GM12878 (cell line): ENCODE measurements around the gene FANCC. TPM values are rescaled to one million over a fixed set of nuclear protein-coding genes. Genes with fewer than 3 reads are reported as not detected.

Source experiments
- ATAC-seq: fragments of 200-7000 bp; cut with Tn5 transposase; 3 replicates; pipeline ENCODE4 v1.9.1; 2020; ENCODE audit warnings: mild to moderate bottlenecking, moderate library complexity
- BruUV-seq: library from RNA; stranded (reverse); fragments of 400-500 nt; replicated peaks from 2 replicates; lab custom pipeline; 2021; lab: Mats Ljungman, UMichigan
- CTCF ChIA-PET: fragments of 300-600 bp; sonication (Branson Sonifier 250); formaldehyde crosslinking; extraction: SDS; loops from one replicate; lab custom pipeline; 2021; ENCODE audit warnings: inconsistent platforms; lab: Yijun Ruan, JAX
- POLR2A ChIA-PET: fragments of 350-600 bp; formaldehyde crosslinking; extraction: SDS; loops from one replicate; lab custom pipeline; 2021; ENCODE audit warnings: inconsistent platforms; lab: Charles Lee
- RAD21 ChIA-PET: fragments of 300-600 bp; sonication (Branson Sonifier 250); formaldehyde crosslinking; loops from one replicate; lab custom pipeline; 2023; ENCODE audit warnings: antibody characterized with exemption; ENCODE audit not compliant: unreplicated experiment; lab: Charles Lee
- SMC1A ChIA-PET: fragments of 300-600 bp; sonication (Branson Sonifier 250); formaldehyde crosslinking; loops from one replicate; lab custom pipeline; 2023; ENCODE audit not compliant: unreplicated experiment, uncharacterized antibody; lab: Charles Lee
- DNase-seq: peaks from one replicate; pipeline ENCODE4 v3.0.0-alpha.2; 2011; ENCODE audit warnings: low read depth, low spot score
- FAIRE-seq: peaks from 3 replicates; lab custom pipeline; 2011; peaks lifted over from hg19 to GRCh38; lab: Jason Lieb, UNC
- H2AFZ ChIP-seq: 2 replicates; pipeline ENCODE4 v1.6.0; 2011; ENCODE audit warnings: low read depth, low read length, control low read depth; ENCODE audit not compliant: control insufficient read depth
- H3K27ac ChIP-seq: 2 replicates; pipeline ENCODE4 v1.5.1; 2011; ENCODE audit warnings: control low read depth; ENCODE audit not compliant: control insufficient read depth, insufficient read depth
- H3K27me3 ChIP-seq, 2 experiments: replicated peaks in 1 of 2; 2 replicates each; pipeline versions ENCODE4 v1.6.0 to v1.6.1; 2011; ENCODE audit warnings: low read length in 1 of 2; ENCODE audit not compliant: control insufficient read depth in 2 of 2, insufficient read depth in 2 of 2
- H3K36me3 ChIP-seq, 2 experiments: 2 replicates each; pipeline ENCODE4 v1.5.1; 2011; ENCODE audit warnings: low read length in 1 of 2; ENCODE audit not compliant: control insufficient read depth in 2 of 2, insufficient read depth in 2 of 2
- H3K4me1 ChIP-seq: 2 replicates; pipeline ENCODE4 v1.6.1; 2011; ENCODE audit warnings: mild to moderate bottlenecking, low read length, moderate library complexity, mixed read lengths; ENCODE audit not compliant: control insufficient read depth, insufficient read depth
- H3K4me2 ChIP-seq: 2 replicates; pipeline ENCODE4 v1.6.0; 2011; ENCODE audit warnings: control low read depth; ENCODE audit not compliant: control insufficient read depth, insufficient read depth
- H3K4me3 ChIP-seq: fragments of 200-600 bp; sonication (generic); 2 replicates; pipeline ENCODE4 v1.5.1; 2016
- H3K79me2 ChIP-seq: 2 replicates; pipeline ENCODE4 v1.6.0; 2011; ENCODE audit warnings: low read length; ENCODE audit not compliant: control insufficient read depth, insufficient read depth
- H3K9ac ChIP-seq: 2 replicates; pipeline ENCODE4 v1.8.0; 2011; ENCODE audit warnings: low read length, control low read depth, mixed read lengths; ENCODE audit not compliant: control insufficient read depth, insufficient read depth
- H3K9me3 ChIP-seq: replicated peaks from 3 replicates; pipeline ENCODE4 v1.5.1; 2011; ENCODE audit warnings: mild to moderate bottlenecking, low read length; ENCODE audit not compliant: control insufficient read depth, insufficient read depth
- H4K20me1 ChIP-seq: 2 replicates; pipeline ENCODE4 v1.6.0; 2011; ENCODE audit not compliant: control insufficient read depth, insufficient read depth
- JUNB ChIP-seq: IDR thresholded peaks from 2 replicates; pipeline ENCODE4 v1.6.1; 2016; ENCODE audit warnings: antibody characterized with exemption, mild to moderate bottlenecking
- RAD21 ChIP-seq: IDR thresholded peaks from 2 replicates; pipeline ENCODE4 v1.6.1; 2011; ENCODE audit warnings: mild to moderate bottlenecking, low read depth, low read length, moderate library complexity; ENCODE audit not compliant: insufficient read depth
- SKIL ChIP-seq: fragments of 450-650 bp; IDR thresholded peaks from 2 replicates; pipeline ENCODE4 v1.6.1; 2017; ENCODE audit warnings: mild to moderate bottlenecking, low read depth, inconsistent platforms; ENCODE audit not compliant: poor library complexity, severe bottlenecking
- SUZ12 ChIP-seq: fragments of 200-600 bp; sonication (generic); IDR thresholded peaks from one replicate; pipeline ENCODE4 v1.6.1; 2018; ENCODE audit warnings: antibody characterized with exemption, mild to moderate bottlenecking; ENCODE audit not compliant: unreplicated experiment
- WGBS: methylation state at CpG from one replicate; pipeline ENCODE4 v1.1.6; 2016; ENCODE audit warnings: low lambda C conversion rate; ENCODE audit not compliant: insufficient replicate concordance, insufficient coverage; ENCODE audit errors: missing lambda C conversion rate; 5-methylcytosine and 5-hydroxymethylcytosine counted together
- in situ Hi-C: fragments of 300-500 bp; cut with MboI; formaldehyde crosslinking; loops from 9 replicates; pipeline ENCODE4 v1.14.3; 2018; ENCODE audit warnings: mixed read lengths
- intact Hi-C: fragments of 100-400 bp; cut with micrococcal nuclease; formaldehyde crosslinking; loops from one replicate; pipeline ENCODE4 v1.14.2; 2022; ENCODE audit not compliant: unreplicated experiment
- polyA plus RNA-seq, 11 experiments: library from polyadenylated mRNA; depleted of rRNA in 4 of 11; unstranded in 6 of 11; stranded (reverse) in 5 of 11; fragments of >200 nt; fragmentation: Nextera tagmentation in 4 of 11; fragmentation: Illumina TruSeq in 1 of 11; extraction: Ambion mirVana in 4 of 11; extraction: Trizol in 1 of 11; gene quantifications; 1 replicate in 1 of 11; 2 replicates in 10 of 11; pipeline versions ENCODE4 v1.2.1 to v1.2.3, GENCODE V29; 2011 to 2016; ENCODE audit warnings: inconsistent platforms in 2 of 11, missing spikeins in 2 of 11, low read depth in 1 of 11
- total RNA-seq, 4 experiments: library from RNA; depleted of rRNA in 3 of 4; stranded (reverse); fragments of >200 nt in 3 of 4; fragmentation: Illumina TruSeq in 1 of 4; extraction: Trizol in 1 of 4; gene quantifications; 2 replicates each; pipeline versions ENCODE4 v1.2.1 to v1.2.3, GENCODE V29; 2013 to 2021

FANCC gene
- total and polyA plus RNA-seq, 10 of the 15 experiments (the other 5 are each of a cell fraction or from before 2014, with no cell fraction given), result 1.2 to 16.8 (median 10.5) TPM

GRCh38 chr9:95137587-95138145 is 179.8 kb downstream of the FANCC start:
- FAIRE-seq (no peak), ATAC-seq (no peak), DNase-seq (no peak)
- in situ Hi-C loops (no loop called here), intact Hi-C loops (loop anchor here (10.0 kb wide), 1 partner anchor 583 kb away; the partner anchor contains the start of gene PCAT7)
- RAD21 ChIA-PET, result no interaction called here
- H3K9me3 ChIP-seq, result no peaks in the 10 kb centered on the region
- H3K4me3 ChIP-seq, result no peak overlapping the region
- H3K79me2 ChIP-seq, result no peaks in the 10 kb centered on the region
- POLR2A ChIA-PET, result no interaction called here
- no peaks in the 10 kb centered on the region for H3K36me3 ChIP-seq
- WGBS, result 92% methylated on average over 8 of the region's 14 CpGs
- H3K4me1 ChIP-seq, result no peaks in the 10 kb centered on the region
- no peaks in the 10 kb centered on the region for H4K20me1 ChIP-seq
- H3K4me2 ChIP-seq, result no peak overlapping the region
- SMC1A ChIA-PET, result interaction anchor here (1.5 kb wide), 1 partner anchor 13 kb away, joined by 4 read pairs; no protein-coding TSS in a partner anchor
- no peak overlapping the region for H2AFZ ChIP-seq
- H3K27me3 ChIP-seq, result no peaks in the 10 kb centered on the region
- no peak overlapping the region for H3K9ac ChIP-seq
- no TSS peak for BruUV-seq
- H3K27ac ChIP-seq, result no peak overlapping the region
- CTCF ChIA-PET, result interaction anchor here (0.6 to 1.4 kb wide), 3 partner anchors 10 to 468 kb away, joined by 3 to 5 read pairs (median 3); no protein-coding TSS in a partner anchor
- TF ChIP-seq SKIL, result no peak
- TF ChIP-seq JUNB, result no peak
- TF ChIP-seq SUZ12, result no peak
- TF ChIP-seq RAD21, result no peak
